Measurements from ENCODE around the gene CDC42BPA. TPM values are rescaled to one million over a fixed set of nuclear protein-coding genes. Genes with fewer than 3 reads are reported as not detected.

Gene CDC42BPA
- total and polyA plus RNA-seq, 2 donors from 2014 or later, result 11.2 to 60.7 TPM

DNA sequence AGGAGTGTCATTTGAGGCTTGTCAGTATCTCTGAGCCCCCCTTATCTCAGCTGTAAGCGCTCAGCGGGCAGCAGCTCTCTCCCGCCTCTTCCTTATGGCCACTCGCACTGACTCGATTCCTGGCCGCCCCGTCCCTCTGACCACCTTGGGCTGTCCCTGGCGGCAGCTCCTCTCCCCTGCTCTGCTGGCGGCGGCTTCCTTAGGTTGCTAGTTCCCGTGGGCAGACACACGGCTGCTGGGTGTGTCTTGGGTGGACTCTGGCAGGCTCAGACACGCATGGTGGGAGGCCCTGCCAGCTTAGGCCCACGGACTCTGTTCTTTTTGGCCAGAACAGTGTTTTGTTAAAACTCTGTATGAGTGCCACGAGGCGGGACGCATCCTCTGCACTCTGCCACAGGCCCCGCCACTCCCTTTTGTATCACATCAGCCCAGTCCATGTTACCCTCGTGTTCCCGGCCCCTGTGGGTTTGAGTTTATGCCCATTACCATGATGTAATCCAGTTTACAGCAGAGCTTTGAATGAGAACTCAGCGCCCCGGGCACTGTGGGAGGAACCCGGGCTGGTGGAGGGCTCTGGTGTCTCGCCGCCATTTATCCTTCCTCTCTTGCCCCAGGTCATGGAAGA, 332.3 kb downstream of the CDC42BPA start:
- FAIRE-seq (no peak), DNase-seq (peak in 1 of 5 donors; percentile 66)
- Histone ChIP-seq H3K4me3 (ENCODE audit: low read length in 3 of 3) (no peak overlapping the region), H3K27me3 (ENCODE audit: control insufficient read depth, insufficient read depth, low read length) (no peaks in the 10 kb centered on the region), H3K36me3 (ENCODE audit: control insufficient read depth in 2 of 3, insufficient read depth in 3 of 3, low read length in 3 of 3) (peaks cover 0 to 19% (median 9%) of the 10 kb centered on the region in 3 donors), H3K27ac (ENCODE audit: low read depth in 2 of 2, low read length in 2 of 2) (no peak overlapping the region), H3K4me1 (ENCODE audit: control insufficient read depth in 2 of 3, insufficient read depth in 2 of 3, low read depth in 1 of 3, low read length in 3 of 3) (peaks cover 0 to 9% (median 6%) of the 10 kb centered on the region in 3 donors), H3K9me3 (ENCODE audit: control insufficient read depth in 2 of 3, insufficient read depth in 1 of 3, low read length in 3 of 3) (no peaks in the 10 kb centered on the region), H3K9ac (ENCODE audit: low read length in 3 of 3) (no peak overlapping the region)
- TF ChIP-seq, protein P1, sequence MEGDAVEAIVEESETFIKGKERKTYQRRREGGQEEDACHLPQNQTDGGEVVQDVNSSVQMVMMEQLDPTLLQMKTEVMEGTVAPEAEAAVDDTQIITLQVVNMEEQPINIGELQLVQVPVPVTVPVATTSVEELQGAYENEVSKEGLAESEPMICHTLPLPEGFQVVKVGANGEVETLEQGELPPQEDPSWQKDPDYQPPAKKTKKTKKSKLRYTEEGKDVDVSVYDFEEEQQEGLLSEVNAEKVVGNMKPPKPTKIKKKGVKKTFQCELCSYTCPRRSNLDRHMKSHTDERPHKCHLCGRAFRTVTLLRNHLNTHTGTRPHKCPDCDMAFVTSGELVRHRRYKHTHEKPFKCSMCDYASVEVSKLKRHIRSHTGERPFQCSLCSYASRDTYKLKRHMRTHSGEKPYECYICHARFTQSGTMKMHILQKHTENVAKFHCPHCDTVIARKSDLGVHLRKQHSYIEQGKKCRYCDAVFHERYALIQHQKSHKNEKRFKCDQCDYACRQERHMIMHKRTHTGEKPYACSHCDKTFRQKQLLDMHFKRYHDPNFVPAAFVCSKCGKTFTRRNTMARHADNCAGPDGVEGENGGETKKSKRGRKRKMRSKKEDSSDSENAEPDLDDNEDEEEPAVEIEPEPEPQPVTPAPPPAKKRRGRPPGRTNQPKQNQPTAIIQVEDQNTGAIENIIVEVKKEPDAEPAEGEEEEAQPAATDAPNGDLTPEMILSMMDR (IDR thresholded peaks at IDR 0.05; ENCODE audit: borderline replicate concordance, extremely low read depth, insufficient read depth), result no peak
- intact Hi-C loops (cut with DNase I), result no loop called here

DNA sequence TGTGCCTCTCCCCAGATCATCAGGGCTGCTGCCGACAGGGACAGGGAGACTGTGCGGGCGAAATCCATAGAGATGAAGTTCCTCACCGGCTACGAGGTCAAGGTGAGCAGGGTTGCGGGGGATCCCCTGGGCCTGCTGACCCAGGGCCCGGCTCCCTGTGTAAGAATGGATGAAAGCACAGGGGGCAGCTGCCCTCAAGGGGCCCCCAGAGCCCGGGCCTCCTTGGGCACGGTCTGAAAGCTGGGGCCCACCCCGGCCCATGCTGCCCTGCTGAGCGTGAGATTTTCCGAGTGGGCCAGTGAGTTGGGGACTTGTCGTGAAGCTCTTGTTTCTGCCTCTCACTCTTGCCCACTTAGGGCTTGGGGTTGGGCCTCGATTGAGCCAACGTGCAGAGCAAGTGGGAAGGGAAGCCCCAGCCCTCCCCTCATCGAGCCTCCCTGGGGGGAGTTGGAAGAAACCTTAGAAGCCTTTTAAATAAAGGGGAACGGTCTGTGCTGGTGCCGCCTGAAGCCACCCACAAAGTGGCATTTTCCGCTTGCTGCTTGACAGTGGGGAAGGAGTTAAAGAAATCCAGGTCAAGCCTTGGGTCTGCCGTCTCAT, 333.0 kb downstream of the CDC42BPA start:
- Histone ChIP-seq H3K9me3 (ENCODE audit: control insufficient read depth in 2 of 3, insufficient read depth in 1 of 3, low read length in 3 of 3) (no peaks in the 10 kb centered on the region), H3K4me1 (ENCODE audit: control insufficient read depth in 2 of 3, insufficient read depth in 2 of 3, low read depth in 1 of 3, low read length in 3 of 3) (peaks cover 0 to 6% (median 2%) of the 10 kb centered on the region in 3 donors), H3K27me3 (ENCODE audit: control insufficient read depth, insufficient read depth, low read length) (no peaks in the 10 kb centered on the region), H3K4me3 (ENCODE audit: low read length in 3 of 3) (no peak overlapping the region), H3K36me3 (ENCODE audit: control insufficient read depth in 2 of 3, insufficient read depth in 3 of 3, low read length in 3 of 3) (peaks cover 0 to 19% (median 9%) of the 10 kb centered on the region in 3 donors), H3K27ac (ENCODE audit: low read depth in 2 of 2, low read length in 2 of 2) (no peak overlapping the region), H3K9ac (ENCODE audit: low read length in 3 of 3) (no peak overlapping the region)
- intact Hi-C loops (cut with DNase I), result no loop called here
- TF ChIP-seq, protein P1 (IDR thresholded peaks at IDR 0.05; ENCODE audit: borderline replicate concordance, extremely low read depth, insufficient read depth), result no peak
- FAIRE-seq, result no peak
- peak in 1 of 5 donors; percentile 61 for DNase-seq

DNA sequence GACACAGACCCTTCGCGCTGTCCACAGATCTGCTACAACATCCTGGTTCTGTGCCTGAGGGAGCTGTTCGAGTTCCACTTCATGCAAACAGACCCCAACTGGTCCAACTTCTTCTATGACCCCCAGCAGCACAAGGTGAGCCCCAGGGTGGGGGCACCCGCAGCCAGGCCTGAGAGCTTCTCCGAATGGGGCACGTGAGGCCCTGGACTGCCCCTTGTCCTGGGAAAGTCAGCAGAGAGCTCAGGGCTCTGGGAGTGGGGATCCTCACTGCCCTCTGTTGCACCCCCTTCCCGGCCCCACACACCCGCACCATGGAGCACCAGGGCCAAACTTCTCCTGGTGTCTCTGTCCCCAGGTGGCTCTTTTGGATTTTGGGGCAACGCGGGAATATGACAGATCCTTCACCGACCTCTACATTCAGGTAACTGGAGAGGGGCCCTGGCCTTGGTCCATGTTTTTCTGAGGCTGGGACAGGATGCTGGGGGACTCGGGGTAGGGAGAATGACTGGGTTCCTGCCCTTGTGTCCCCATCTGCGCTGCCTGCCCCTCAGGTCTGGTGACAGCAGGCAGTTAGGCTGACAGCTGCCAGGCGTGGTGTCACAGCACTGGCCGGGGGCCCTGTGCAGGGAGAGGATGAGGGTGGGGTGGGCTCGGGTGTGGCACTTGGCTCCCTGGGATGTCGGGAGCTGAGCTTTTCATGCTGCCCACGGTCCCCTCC, 333.6 kb downstream of the CDC42BPA start:
- peaks cover 0 to 4% (median 3%) of the 10 kb centered on the region in 3 donors for H3K4me1 ChIP-seq (ENCODE audit: control insufficient read depth in 2 of 3, insufficient read depth in 2 of 3, low read depth in 1 of 3, low read length in 3 of 3)
- TF ChIP-seq, protein P1 (IDR thresholded peaks at IDR 0.05; ENCODE audit: borderline replicate concordance, extremely low read depth, insufficient read depth), result no peak
- no peak overlapping the region for H3K9ac ChIP-seq (ENCODE audit: low read length in 3 of 3)
- H3K36me3 ChIP-seq (ENCODE audit: control insufficient read depth in 2 of 3, insufficient read depth in 3 of 3, low read length in 3 of 3), result peaks cover 0 to 19% (median 9%) of the 10 kb centered on the region in 3 donors
- H3K9me3 ChIP-seq (ENCODE audit: control insufficient read depth in 2 of 3, insufficient read depth in 1 of 3, low read length in 3 of 3), result no peaks in the 10 kb centered on the region
- no peak overlapping the region for H3K27ac ChIP-seq (ENCODE audit: low read depth in 2 of 2, low read length in 2 of 2)
- H3K4me3 ChIP-seq (ENCODE audit: low read length in 3 of 3), result no peak overlapping the region
- peak in 1 of 5 donors; percentile 59 for DNase-seq
- intact Hi-C loops (cut with DNase I), result no loop called here
- no peak for FAIRE-seq
- no peaks in the 10 kb centered on the region for H3K27me3 ChIP-seq (ENCODE audit: control insufficient read depth, insufficient read depth, low read length)
